B cell (primary cell): ENCODE measurements around the gene FAM13C. TPM values are rescaled to one million over a fixed set of nuclear protein-coding genes. Genes with fewer than 3 reads are reported as not detected.

Experiments used
- ATAC-seq: fragments of 200-7000 bp; cut with Tn5 transposase; one replicate; pipeline ENCODE4 v1.10.0; 2021; ENCODE audit warnings: low read depth, mild to moderate bottlenecking, moderate number of reproducible peaks, moderate library complexity
- CTCF ChIA-PET: fragments of 350-600 bp; sonication (Branson Sonifier 250); formaldehyde crosslinking; loops from one replicate; lab custom pipeline; 2021; ENCODE audit warnings: antibody characterized with exemption, inconsistent platforms; lab: Charles Lee
- POLR2A ChIA-PET: fragments of 350-600 bp; sonication (Branson Sonifier 250); formaldehyde crosslinking; loops from one replicate; lab custom pipeline; 2021; ENCODE audit warnings: antibody characterized with exemption; lab: Charles Lee
- DNase-seq: peaks from one replicate; pipeline ENCODE4 v3.0.0; 2013
- H2AFZ ChIP-seq: 2 replicates; pipeline ENCODE4 v1.6.1; 2012; ENCODE audit warnings: mild to moderate bottlenecking, low read depth, low read length; ENCODE audit not compliant: insufficient read depth, poor library complexity, severe bottlenecking
- H3K27ac ChIP-seq, 2 donors: 1 replicate in 1 of 2; 2 replicates in 1 of 2; pipeline ENCODE4 v1.5.1; 2012 to 2013; ENCODE audit warnings: low read length in 2 of 2, mild to moderate bottlenecking in 2 of 2, moderate library complexity in 1 of 2
- H3K27me3 ChIP-seq, 4 experiments: fragments of 200-600 bp in 1 of 4; sonication (generic) in 1 of 4; replicated peaks in 1 of 4; 1 replicate in 2 of 4; 2 replicates in 2 of 4; pipeline versions ENCODE4 v1.6.1 to v1.7.0; 2013 to 2016; ENCODE audit warnings: low read length in 3 of 4, mild to moderate bottlenecking in 2 of 4, mixed read lengths in 1 of 4, moderate library complexity in 1 of 4; ENCODE audit not compliant: insufficient read depth in 4 of 4, control insufficient read depth in 3 of 4; ENCODE audit errors: control extremely low read depth in 1 of 4
- H3K36me3 ChIP-seq, 2 experiments: replicated peaks in 1 of 2; 1 replicate in 1 of 2; 2 replicates in 1 of 2; pipeline versions ENCODE4 v1.6.1 to v1.7.1; 2013; ENCODE audit warnings: low read length in 1 of 2; ENCODE audit not compliant: insufficient read depth in 2 of 2, control insufficient read depth in 1 of 2; ENCODE audit errors: control extremely low read depth in 1 of 2, extremely low read depth in 1 of 2
- H3K4me1 ChIP-seq, 2 donors: fragments of 200-600 bp in 1 of 2; sonication (generic) in 1 of 2; 1 replicate in 1 of 2; 2 replicates in 1 of 2; pipeline versions ENCODE4 v1.5.1 to v1.6.1; 2013 to 2017; ENCODE audit warnings: low read length in 2 of 2; ENCODE audit not compliant: control insufficient read depth in 2 of 2, insufficient read depth in 2 of 2
- H3K4me2 ChIP-seq: replicated peaks from 2 replicates; pipeline ENCODE3; 2012; ENCODE audit warnings: mild to moderate bottlenecking, low read depth, low read length; ENCODE audit not compliant: poor library complexity, severe bottlenecking
- H3K4me3 ChIP-seq, 5 experiments: fragments of 200-600 bp in 1 of 5; sonication (generic) in 1 of 5; 1 replicate in 3 of 5; 2 replicates in 2 of 5; pipeline versions ENCODE4 v1.5.1 to v1.7.0; 2011 to 2016; ENCODE audit warnings: low read length in 4 of 5, mild to moderate bottlenecking in 4 of 5, low read depth in 2 of 5, control low read depth in 1 of 5, moderate library complexity in 1 of 5; ENCODE audit not compliant: insufficient read depth in 1 of 5; ENCODE audit errors: control extremely low read depth in 1 of 5, extremely low read depth in 1 of 5
- H3K79me2 ChIP-seq: fragments of 200-600 bp; sonication (generic); one replicate; pipeline ENCODE4 v1.6.0; 2016; ENCODE audit warnings: low read length; ENCODE audit not compliant: control insufficient read depth, insufficient read depth
- H3K9ac ChIP-seq: fragments of 200-600 bp; sonication (generic); 2 replicates; pipeline ENCODE4 v1.6.1; 2017; ENCODE audit warnings: mild to moderate bottlenecking, low read length, moderate library complexity
- H3K9me3 ChIP-seq, 3 donors: one replicate each; pipeline versions ENCODE4 v1.6.1 to v1.7.1; 2013; ENCODE audit warnings: low read length in 2 of 3; ENCODE audit not compliant: control insufficient read depth in 2 of 3, insufficient read depth in 1 of 3; ENCODE audit errors: control extremely low read depth in 1 of 3
- H4K20me1 ChIP-seq: 2 replicates; pipeline ENCODE4 v1.6.0; 2012; ENCODE audit warnings: mild to moderate bottlenecking, low read length; ENCODE audit not compliant: insufficient read depth, control insufficient read depth, poor library complexity, severe bottlenecking
- H3K27ac Mint-ChIP-seq: one replicate; pipeline ENCODE4 v1.8.0; 2021; ENCODE audit warnings: mixed read lengths
- H3K27me3 Mint-ChIP-seq: one replicate; pipeline ENCODE4 v1.8.0; 2021; ENCODE audit warnings: mixed read lengths
- H3K4me1 Mint-ChIP-seq: one replicate; pipeline ENCODE4 v1.8.0; 2021; ENCODE audit warnings: mixed read lengths
- H3K4me3 Mint-ChIP-seq: one replicate; pipeline ENCODE4 v1.8.0; 2021; ENCODE audit warnings: mixed read lengths
- H3K9me3 Mint-ChIP-seq: one replicate; pipeline ENCODE4 v1.8.0; 2022; ENCODE audit warnings: mixed read lengths; ENCODE audit not compliant: insufficient read depth
- CTCF ChIP-seq: fragments of 200-600 bp; IDR thresholded peaks from one replicate; pipeline ENCODE4 v1.8.0; 2022; ENCODE audit warnings: antibody characterized with exemption, mild to moderate bottlenecking
- EZH2 ChIP-seq: IDR thresholded peaks from 2 replicates; pipeline ENCODE4 v1.6.1; 2012; ENCODE audit warnings: borderline replicate concordance, low read depth, mild to moderate bottlenecking, moderate library complexity, low read length; ENCODE audit not compliant: insufficient read depth, poor library complexity, severe bottlenecking
- WGBS: methylation state at CpG from one replicate; pipeline ENCODE4 v1.1.5; 2013; ENCODE audit warnings: missing lambda C conversion rate; ENCODE audit not compliant: insufficient coverage; 5-methylcytosine and 5-hydroxymethylcytosine counted together
- intact Hi-C: fragments of 100-400 bp; cut with micrococcal nuclease; formaldehyde crosslinking; loops from one replicate; pipeline ENCODE4 v1.10.0; 2022
- polyA plus RNA-seq: library from polyadenylated mRNA; depleted of rRNA; stranded (reverse); fragments of >200 nt; gene quantifications from 2 replicates; pipeline ENCODE4 v1.2.3, GENCODE V29; 2012
- total RNA-seq, 2 donors: library from RNA; stranded (reverse); fragments of 120-200 nt in 1 of 2; gene quantifications; 1 replicate in 1 of 2; 2 replicates in 1 of 2; pipeline versions ENCODE4 v1.2.3 to v1.2.4, GENCODE V29; 2013 to 2022

Gene FAM13C
- total and polyA plus RNA-seq, 2 donors (not counting 1 experiment from before 2014, with no cell fraction given) = not detected

GRCh38 chr10:59323036-59323459 is 39.3 kb downstream of the FAM13C start:
- H3K4me1 Mint-ChIP-seq = no peaks in the 10 kb centered on the region
- POLR2A ChIA-PET = no interaction called here
- H3K27ac Mint-ChIP-seq = no peak overlapping the region
- no peaks in the 10 kb centered on the region for H3K36me3 ChIP-seq
- no peak overlapping the region for H3K4me3 Mint-ChIP-seq
- H3K79me2 ChIP-seq = no peaks in the 10 kb centered on the region
- intact Hi-C loops = no loop called here
- H3K4me2 ChIP-seq = no peak overlapping the region
- H3K9me3 Mint-ChIP-seq = no peaks in the 10 kb centered on the region
- H3K4me3 ChIP-seq = no peak overlapping the region
- H3K9me3 ChIP-seq = no peaks in the 10 kb centered on the region
- no peak for TF ChIP-seq EZH2
- no peak for TF ChIP-seq CTCF
- no peak for ATAC-seq
- WGBS = 96% methylated on average over 2 of the region's 2 CpGs
- no peak overlapping the region for H3K27ac ChIP-seq
- CTCF ChIA-PET = no interaction called here
- no peak overlapping the region for H3K9ac ChIP-seq
- no peaks in the 10 kb centered on the region for H3K27me3 Mint-ChIP-seq
- H3K4me1 ChIP-seq = no peaks in the 10 kb centered on the region
- H3K27me3 ChIP-seq = peaks cover 0 to 2% (median 0%) of the 10 kb centered on the region in 4 experiments
- no peak overlapping the region for H2AFZ ChIP-seq
- DNase-seq = no peak
- H4K20me1 ChIP-seq = no peaks in the 10 kb centered on the region

GRCh38 chr10:59322131-59322530 is 40.2 kb downstream of the FAM13C start:
- Histone ChIP-seq H4K20me1 (no peaks in the 10 kb centered on the region), H3K27me3 (peaks cover 0 to 2% (median 0%) of the 10 kb centered on the region in 4 experiments), H3K27ac (no peak overlapping the region), H3K79me2 (no peaks in the 10 kb centered on the region), H3K4me3 (no peak overlapping the region), H3K4me1 (no peaks in the 10 kb centered on the region), H3K9ac (no peak overlapping the region), H3K36me3 (no peaks in the 10 kb centered on the region), H3K4me2 (no peak overlapping the region), H2AFZ (no peak overlapping the region), H3K9me3 (no peaks in the 10 kb centered on the region)
- ChIA-PET CTCF (no interaction called here), POLR2A (no interaction called here)
- TF ChIP-seq CTCF = no peak
- TF ChIP-seq EZH2 = no peak
- Mint-ChIP-seq H3K4me1 (no peaks in the 10 kb centered on the region), H3K4me3 (no peak overlapping the region), H3K27me3 (no peaks in the 10 kb centered on the region), H3K27ac (no peak overlapping the region), H3K9me3 (no peaks in the 10 kb centered on the region)
- intact Hi-C loops = no loop called here
- ATAC-seq = no peak
- DNase-seq = no peak
- WGBS = 80% methylated on average over 1 of the region's 4 CpGs
